Activated B cell treated with CpG ODN at 0.5 μM for 24 hours (primary cell): ENCODE measurements around the gene THAP10. TPM values are rescaled to one million over a fixed set of nuclear protein-coding genes. Genes with fewer than 3 reads are reported as not detected.
"Not testable (repeated sequence)": the region's sequence is repeated elsewhere in the genome, so short reads cannot be mapped to it uniquely, and the experiment has no call there.

ENCODE experiments used
- ATAC-seq: fragments of 200-7000 bp; cut with Tn5 transposase; one replicate; pipeline ENCODE4 v1.10.0; 2021; ENCODE audit warnings: low read depth, mild to moderate bottlenecking, moderate library complexity
- CTCF ChIA-PET: fragments of 350-600 bp; sonication (Branson Sonifier 250); formaldehyde crosslinking; loops from one replicate; lab custom pipeline; 2021; ENCODE audit warnings: antibody characterized with exemption; lab: Charles Lee
- POLR2A ChIA-PET: fragments of 350-600 bp; sonication (Branson Sonifier 250); formaldehyde crosslinking; loops from one replicate; lab custom pipeline; 2021; ENCODE audit warnings: antibody characterized with exemption; lab: Charles Lee
- DNase-seq: peaks from one replicate; pipeline ENCODE4 v3.0.0; 2022
- H3K27ac Mint-ChIP-seq: one replicate; pipeline ENCODE4 v1.8.0; 2020; ENCODE audit warnings: mixed read lengths
- H3K27me3 Mint-ChIP-seq: one replicate; pipeline ENCODE4 v1.8.0; 2021; ENCODE audit warnings: mixed read lengths
- H3K36me3 Mint-ChIP-seq: one replicate; pipeline ENCODE4 v1.8.0; 2021; ENCODE audit warnings: low read depth, mixed read lengths
- H3K4me1 Mint-ChIP-seq: one replicate; pipeline ENCODE4 v1.8.0; 2021; ENCODE audit warnings: mixed read lengths
- H3K4me3 Mint-ChIP-seq: one replicate; pipeline ENCODE4 v1.8.0; 2020; ENCODE audit warnings: mild to moderate bottlenecking, mixed read lengths
- H3K9me3 Mint-ChIP-seq: one replicate; pipeline ENCODE4 v1.8.0; 2020; ENCODE audit warnings: mixed read lengths
- intact Hi-C: fragments of 100-400 bp; cut with micrococcal nuclease; formaldehyde crosslinking; loops from one replicate; pipeline ENCODE4 v1.15.1; 2024
- total RNA-seq: library from RNA; stranded (reverse); gene quantifications from 2 replicates; pipeline ENCODE4 v1.2.3, GENCODE V29; 2022
- TF ChIP-seq, protein P1 (sequence below): fragments of 200-600 bp; IDR thresholded peaks from one replicate; pipeline ENCODE4 v1.8.0; 2022; ENCODE audit warnings: antibody characterized with exemption, mild to moderate bottlenecking

THAP10 gene
- total RNA-seq, 1 donor from 2014 or later: 0.27 TPM

DNA sequence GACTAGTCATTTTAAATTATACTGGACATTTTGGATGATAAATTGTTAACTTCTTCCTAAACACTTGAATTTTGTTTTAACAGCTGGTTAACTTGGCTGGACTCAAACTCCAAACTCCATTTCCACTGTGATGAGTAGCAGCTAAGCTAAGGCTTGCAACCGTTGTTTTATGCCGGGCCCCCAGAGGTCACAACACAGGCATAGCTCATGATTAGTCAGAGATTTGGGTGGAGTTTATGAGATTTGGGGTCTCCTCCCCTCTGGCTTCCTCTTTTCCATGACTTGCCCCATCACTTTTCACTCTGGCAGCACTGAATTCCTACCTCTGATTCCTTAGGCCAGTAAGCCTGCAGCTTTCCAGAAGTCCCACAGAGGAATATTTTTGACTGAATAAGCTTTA is 12.8 kb downstream of the THAP10 start:
- Mint-ChIP-seq H3K4me3 (no peak overlapping the region), H3K9me3 (no peaks in the 10 kb centered on the region), H3K4me1 (no peaks in the 10 kb centered on the region), H3K36me3 (no peaks in the 10 kb centered on the region), H3K27me3 (peaks cover 10% of the 10 kb centered on the region), H3K27ac (no peak overlapping the region)
- CTCF ChIA-PET: no interaction called here
- DNase-seq (no peak), ATAC-seq (no peak)
- POLR2A ChIA-PET: no interaction called here
- intact Hi-C loops: no loop called here
- TF ChIP-seq, protein P1, sequence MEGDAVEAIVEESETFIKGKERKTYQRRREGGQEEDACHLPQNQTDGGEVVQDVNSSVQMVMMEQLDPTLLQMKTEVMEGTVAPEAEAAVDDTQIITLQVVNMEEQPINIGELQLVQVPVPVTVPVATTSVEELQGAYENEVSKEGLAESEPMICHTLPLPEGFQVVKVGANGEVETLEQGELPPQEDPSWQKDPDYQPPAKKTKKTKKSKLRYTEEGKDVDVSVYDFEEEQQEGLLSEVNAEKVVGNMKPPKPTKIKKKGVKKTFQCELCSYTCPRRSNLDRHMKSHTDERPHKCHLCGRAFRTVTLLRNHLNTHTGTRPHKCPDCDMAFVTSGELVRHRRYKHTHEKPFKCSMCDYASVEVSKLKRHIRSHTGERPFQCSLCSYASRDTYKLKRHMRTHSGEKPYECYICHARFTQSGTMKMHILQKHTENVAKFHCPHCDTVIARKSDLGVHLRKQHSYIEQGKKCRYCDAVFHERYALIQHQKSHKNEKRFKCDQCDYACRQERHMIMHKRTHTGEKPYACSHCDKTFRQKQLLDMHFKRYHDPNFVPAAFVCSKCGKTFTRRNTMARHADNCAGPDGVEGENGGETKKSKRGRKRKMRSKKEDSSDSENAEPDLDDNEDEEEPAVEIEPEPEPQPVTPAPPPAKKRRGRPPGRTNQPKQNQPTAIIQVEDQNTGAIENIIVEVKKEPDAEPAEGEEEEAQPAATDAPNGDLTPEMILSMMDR: no peak

DNA sequence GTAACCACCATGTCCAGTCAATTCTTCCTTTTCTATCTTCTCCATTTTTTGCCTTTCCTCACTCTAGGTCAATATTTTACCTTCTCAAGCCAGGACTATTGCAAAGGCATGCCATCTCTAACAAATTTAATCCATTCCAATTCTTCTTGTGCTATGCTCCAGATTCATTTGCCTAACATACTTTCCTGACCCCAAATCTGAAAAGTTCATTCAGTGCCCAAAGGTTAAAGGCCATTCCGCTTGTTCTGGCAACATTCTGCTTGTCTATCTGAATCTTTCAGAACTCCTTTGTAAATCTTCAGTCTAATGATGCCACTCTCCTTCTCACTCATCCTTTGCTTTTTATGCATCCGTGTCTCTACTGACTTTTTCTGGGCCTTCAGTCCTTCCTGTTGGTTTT is 15.6 kb downstream of the THAP10 start:
- DNase-seq: no peak
- intact Hi-C loops: no loop called here
- TF ChIP-seq, protein P1: no peak
- Mint-ChIP-seq H3K36me3 (no peaks in the 10 kb centered on the region), H3K4me3 (no peak overlapping the region), H3K27me3 (peaks cover 15% of the 10 kb centered on the region), H3K4me1 (no peaks in the 10 kb centered on the region), H3K27ac (no peak overlapping the region), H3K9me3 (no peaks in the 10 kb centered on the region)
- POLR2A ChIA-PET: no interaction called here
- CTCF ChIA-PET: no interaction called here
- ATAC-seq: no peak

DNA sequence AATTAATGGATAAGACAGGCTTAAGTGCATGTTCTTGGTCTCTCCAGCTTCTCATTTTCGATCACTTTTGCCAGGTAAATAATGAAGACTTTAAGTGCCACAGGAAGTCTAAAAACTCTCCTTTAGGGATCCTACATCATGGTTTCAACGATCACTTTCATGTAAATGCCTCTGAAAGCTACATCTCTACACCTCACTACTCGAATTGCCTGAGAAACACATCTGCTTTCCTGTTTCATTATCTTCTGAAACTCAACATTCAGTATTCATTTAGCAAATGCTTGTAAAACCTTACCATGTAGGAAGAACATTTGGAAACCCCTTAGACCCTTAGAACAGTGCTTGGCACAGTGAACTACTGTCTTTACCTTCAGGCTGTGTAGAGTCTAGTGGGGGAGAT is 16.2 kb downstream of the THAP10 start:
- CTCF ChIA-PET: no interaction called here
- H3K36me3 Mint-ChIP-seq: no peaks in the 10 kb centered on the region

DNA sequence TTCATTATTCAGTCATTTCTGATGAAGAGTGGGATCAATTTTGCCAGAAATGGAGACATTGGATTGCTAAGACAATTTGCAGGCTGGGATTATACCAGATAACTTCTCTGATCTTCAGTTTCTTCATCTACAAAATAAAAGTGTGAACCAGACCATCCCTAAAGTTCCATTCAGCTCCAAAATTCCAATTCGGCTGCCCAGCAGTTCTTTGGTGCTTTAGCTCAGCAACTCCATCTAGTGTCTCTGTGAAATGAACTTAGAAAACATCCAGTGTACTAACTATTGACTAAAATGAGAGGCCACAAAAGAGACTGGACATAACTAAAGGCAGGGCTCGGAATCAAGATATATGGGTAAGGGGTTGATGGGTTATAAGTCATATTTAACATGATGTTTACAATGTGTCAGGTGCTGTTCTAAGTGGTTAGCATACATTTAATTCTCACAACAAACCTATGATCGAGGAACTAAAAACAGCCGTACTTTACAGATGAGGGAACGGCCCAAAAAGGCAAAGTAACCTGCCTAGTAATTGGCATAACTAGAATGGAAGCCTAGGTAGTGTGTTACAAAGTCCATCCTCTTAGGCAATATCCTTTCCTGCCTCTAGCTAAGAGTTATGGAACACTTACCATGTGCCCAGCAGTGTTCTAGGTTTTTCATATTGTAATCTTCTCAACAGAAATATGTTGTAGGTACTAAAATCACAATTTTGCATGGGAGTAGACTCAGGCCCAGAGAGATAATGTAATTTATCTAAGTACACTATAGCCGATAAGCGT is 17.0 kb downstream of the THAP10 start:
- Mint-ChIP-seq H3K4me1 (no peaks in the 10 kb centered on the region), H3K36me3 (no peaks in the 10 kb centered on the region), H3K9me3 (no peaks in the 10 kb centered on the region), H3K27ac (no peak overlapping the region), H3K27me3 (peaks cover 15% of the 10 kb centered on the region), H3K4me3 (no peak overlapping the region)
- ChIA-PET CTCF (no interaction called here), POLR2A (no interaction called here)
- intact Hi-C loops: no loop called here
- no peak for DNase-seq
- ATAC-seq: no peak
- TF ChIP-seq, protein P1: no peak

More for the DNA sequence above, 16.2 kb downstream of the THAP10 start:
- intact Hi-C loops: no loop called here
- Mint-ChIP-seq H3K4me3 (no peak overlapping the region), H3K9me3 (no peaks in the 10 kb centered on the region), H3K27me3 (peaks cover 15% of the 10 kb centered on the region), H3K4me1 (no peaks in the 10 kb centered on the region), H3K27ac (no peak overlapping the region)
- DNase-seq (no peak), ATAC-seq (no peak)
- TF ChIP-seq, protein P1: no peak
- POLR2A ChIA-PET: no interaction called here

DNA sequence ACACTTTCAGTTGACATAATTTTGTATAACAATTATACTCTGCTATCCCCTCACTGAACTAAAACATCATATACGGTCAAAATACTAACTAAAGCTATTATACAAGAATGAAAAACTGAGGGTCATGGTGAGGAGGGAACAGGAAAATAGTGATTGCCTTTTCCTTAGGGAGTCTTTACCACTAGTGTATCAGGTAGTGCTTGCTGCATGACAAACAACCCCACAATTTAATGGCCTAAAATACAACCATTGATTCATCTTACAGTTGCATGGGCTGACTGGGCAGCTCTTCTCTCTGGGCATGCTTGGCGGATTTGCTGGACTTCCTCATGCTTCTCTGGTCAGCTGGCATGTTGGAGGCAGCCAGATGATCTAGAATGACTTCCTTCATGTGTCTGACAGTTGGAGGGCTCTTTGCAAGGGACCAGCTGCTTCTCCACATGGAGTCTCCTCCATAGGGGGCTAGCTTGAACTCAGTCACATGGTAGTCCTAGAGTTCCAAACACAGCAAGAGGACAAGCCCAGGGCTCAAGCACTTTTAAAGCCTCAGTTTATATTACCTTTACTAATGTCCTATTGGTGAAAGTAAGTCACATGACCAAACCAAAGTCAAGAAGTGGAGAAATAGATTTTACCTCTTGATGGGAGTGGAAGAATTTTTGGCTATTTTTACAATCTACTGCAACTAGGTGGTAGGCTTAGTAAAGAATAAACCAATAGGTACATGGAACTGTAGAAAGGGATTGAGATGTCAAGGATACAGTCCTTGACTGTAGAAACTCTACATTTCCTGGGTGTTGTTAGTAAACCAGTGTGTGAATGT is 18.8 kb downstream of the THAP10 start:
- CTCF ChIA-PET: no interaction called here
- TF ChIP-seq, protein P1: no peak
- no peaks in the 10 kb centered on the region for H3K9me3 Mint-ChIP-seq

DNA sequence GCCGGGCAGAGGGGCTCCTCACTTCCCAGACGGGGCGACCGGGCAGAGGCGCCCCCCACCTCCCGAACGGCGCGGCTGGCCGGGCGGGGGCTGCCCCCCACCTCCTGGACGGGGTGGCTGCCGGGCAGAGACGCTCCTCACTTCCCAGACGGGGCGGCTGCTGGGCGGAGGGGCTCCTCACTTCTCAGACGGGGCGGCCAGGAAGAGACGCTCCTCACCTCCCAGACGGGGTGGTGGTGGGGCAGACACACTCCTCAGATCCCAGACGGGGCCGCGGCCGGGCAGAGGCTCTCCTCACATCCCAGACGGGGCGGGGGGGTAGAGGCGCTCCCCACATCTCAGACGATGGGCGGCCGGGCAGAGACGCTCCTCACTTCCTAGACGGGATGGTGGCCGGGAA is 20.7 kb downstream of the THAP10 start:
- ATAC-seq, intact Hi-C loops, POLR2A ChIA-PET, H3K27ac Mint-ChIP-seq, CTCF ChIA-PET, H3K4me1 Mint-ChIP-seq, H3K9me3 Mint-ChIP-seq, H3K36me3 Mint-ChIP-seq, H3K4me3 Mint-ChIP-seq, H3K27me3 Mint-ChIP-seq, DNase-seq: not testable (repeated sequence)

More for the DNA sequence above, 18.8 kb downstream of the THAP10 start:
- Mint-ChIP-seq H3K36me3 (no peaks in the 10 kb centered on the region), H3K4me1 (no peaks in the 10 kb centered on the region), H3K27ac (no peak overlapping the region), H3K27me3 (peaks cover 13% of the 10 kb centered on the region), H3K4me3 (no peak overlapping the region)
- DNase-seq (no peak), ATAC-seq (no peak)
- intact Hi-C loops: no loop called here
- POLR2A ChIA-PET: no interaction called here
